MM.1S (cell line): ENCODE data around the gene C2CD4C.
"Not testable (repeated sequence)": the region's sequence is repeated elsewhere in the genome, so short reads cannot be mapped to it uniquely, and the experiment has no call there.

Experiments used
- DNase-seq: peaks from one replicate; pipeline ENCODE4 v3.0.0-alpha.2; 2015
- H2AFZ ChIP-seq: fragments of 300-600 bp; sonication (generic); 2 replicates; pipeline ENCODE4 v1.6.0; 2016; ENCODE audit warnings: antibody characterized with exemption, low read length
- H3F3A ChIP-seq: fragments of 300-600 bp; sonication (generic); 2 replicates; pipeline ENCODE4 v1.6.1; 2016; ENCODE audit warnings: mild to moderate bottlenecking, antibody characterized with exemption, low read length, moderate library complexity, mixed read lengths; ENCODE audit not compliant: insufficient read depth
- H3K27ac ChIP-seq: fragments of 300-600 bp; sonication (generic); 2 replicates; pipeline ENCODE4 v1.5.1; 2016; ENCODE audit warnings: mild to moderate bottlenecking, low read length
- H3K27me3 ChIP-seq: fragments of 300-600 bp; sonication (generic); replicated peaks from 2 replicates; pipeline ENCODE4 v1.6.0; 2016; ENCODE audit warnings: low read length; ENCODE audit not compliant: insufficient read depth
- H3K36me3 ChIP-seq: fragments of 300-600 bp; sonication (generic); replicated peaks from 2 replicates; pipeline ENCODE4 v1.6.1; 2016; ENCODE audit warnings: mild to moderate bottlenecking, low read length, mixed read lengths; ENCODE audit not compliant: insufficient read depth
- H3K4me1 ChIP-seq: fragments of 300-600 bp; sonication (generic); 2 replicates; pipeline ENCODE4 v1.6.1; 2016; ENCODE audit warnings: low read length, mixed read lengths
- H3K4me2 ChIP-seq: fragments of 300-600 bp; sonication (generic); 2 replicates; pipeline ENCODE4 v1.6.0; 2016; ENCODE audit warnings: low read depth, low read length
- H3K4me3 ChIP-seq: fragments of 300-600 bp; sonication (generic); 2 replicates; pipeline ENCODE4 v1.5.1; 2016; ENCODE audit warnings: low read length, mixed read lengths
- H3K79me2 ChIP-seq: fragments of 300-600 bp; sonication (generic); 2 replicates; pipeline ENCODE4 v1.6.1; 2016; ENCODE audit warnings: mixed run types, low read length, mixed read lengths
- H3K9ac ChIP-seq: fragments of 300-600 bp; sonication (generic); 2 replicates; pipeline ENCODE4 v1.6.1; 2016; ENCODE audit warnings: low read length, mixed read lengths
- H3K9me2 ChIP-seq: fragments of 300-600 bp; sonication (generic); replicated peaks from 2 replicates; pipeline ENCODE4 v1.6.1; 2016; ENCODE audit warnings: mild to moderate bottlenecking, low read length, mixed read lengths; ENCODE audit not compliant: insufficient read depth
- H3K9me3 ChIP-seq: fragments of 300-600 bp; sonication (generic); replicated peaks from 2 replicates; pipeline ENCODE4 v1.6.1; 2016; ENCODE audit warnings: mild to moderate bottlenecking, low read length, mixed read lengths; ENCODE audit not compliant: insufficient read depth
- H4K20me1 ChIP-seq: fragments of 300-600 bp; sonication (generic); 2 replicates; pipeline ENCODE4 v1.6.1; 2016; ENCODE audit warnings: mild to moderate bottlenecking, low read length, moderate library complexity, mixed read lengths; ENCODE audit not compliant: insufficient read depth
- CTCF ChIP-seq: fragments of 300-600 bp; sonication (generic); IDR thresholded peaks from 2 replicates; pipeline ENCODE4 v1.5.1; 2016; ENCODE audit warnings: antibody characterized with exemption, low read length, mixed read lengths
- EZH2 ChIP-seq: fragments of 300-600 bp; sonication (generic); optimal IDR thresholded peaks from 2 replicates; pipeline ENCODE3; 2017; ENCODE audit warnings: low read depth, mild to moderate bottlenecking, antibody characterized with exemption, low read length, mixed read lengths
- EZH2phosphoT487 ChIP-seq: fragments of 300-600 bp; sonication (generic); IDR thresholded peaks from 2 replicates; pipeline ENCODE4 v1.6.1; 2018; ENCODE audit warnings: antibody characterized with exemption, low read length

The C2CD4C gene

GRCh38 chr19:397941-398706 lies 10.8 kb downstream of the C2CD4C start:
- Histone ChIP-seq H3K9me3 (no peaks in the 10 kb centered on the region), H4K20me1 (no peaks in the 10 kb centered on the region), H3K4me3 (no peak overlapping the region), H3K27ac (no peak overlapping the region), H3K79me2 (no peaks in the 10 kb centered on the region), H3K4me2 (no peak overlapping the region), H3K36me3 (no peaks in the 10 kb centered on the region), H3K27me3 (peaks cover 38% of the 10 kb centered on the region), H2AFZ (no peak overlapping the region), H3K9me2 (no peaks in the 10 kb centered on the region), H3F3A (no peaks in the 10 kb centered on the region), H3K4me1 (no peaks in the 10 kb centered on the region), H3K9ac (no peak overlapping the region)
- no peak for DNase-seq
- TF ChIP-seq EZH2 (no peak), CTCF (no peak), EZH2phosphoT487 (no peak)

- peaks cover 38% of the 10 kb centered on the region for H3K27me3 ChIP-seq
- no peak overlapping the region for H3K4me3 ChIP-seq
- no peaks in the 10 kb centered on the region for H4K20me1 ChIP-seq
- no peak overlapping the region for H3K9ac ChIP-seq
- H3K36me3 ChIP-seq: no peaks in the 10 kb centered on the region
- no peaks in the 10 kb centered on the region for H3K9me3 ChIP-seq
- H3K4me1 ChIP-seq: no peaks in the 10 kb centered on the region
- H3F3A ChIP-seq: no peaks in the 10 kb centered on the region
- H3K79me2 ChIP-seq: no peaks in the 10 kb centered on the region
- TF ChIP-seq EZH2phosphoT487: no peak
- no peak for TF ChIP-seq EZH2
- no peak for TF ChIP-seq CTCF
- H3K4me2 ChIP-seq: no peak overlapping the region
- no peak for DNase-seq
- H3K27ac ChIP-seq: no peak overlapping the region
- H3K9me2 ChIP-seq: no peaks in the 10 kb centered on the region
- no peak overlapping the region for H2AFZ ChIP-seq
Observed at GRCh38 chr19:397321-397720, 11.6 kb downstream of the C2CD4C start.

GRCh38 chr19:395467-395866 lies 13.5 kb downstream of the C2CD4C start:
- no peak overlapping the region for H2AFZ ChIP-seq
- peaks cover 44% of the 10 kb centered on the region for H3K27me3 ChIP-seq
- H3K4me1 ChIP-seq: no peaks in the 10 kb centered on the region
- H3K4me3 ChIP-seq: no peak overlapping the region
- H3K9me2 ChIP-seq: no peaks in the 10 kb centered on the region
- no peak overlapping the region for H3K27ac ChIP-seq
- H3K9ac ChIP-seq: no peak overlapping the region
- H3K4me2 ChIP-seq: no peak overlapping the region
- H3K79me2 ChIP-seq: no peaks in the 10 kb centered on the region
- TF ChIP-seq CTCF (no peak), EZH2 (no peak), EZH2phosphoT487 (no peak)
- no peaks in the 10 kb centered on the region for H4K20me1 ChIP-seq
- no peaks in the 10 kb centered on the region for H3K36me3 ChIP-seq
- H3F3A ChIP-seq: no peaks in the 10 kb centered on the region
- no peaks in the 10 kb centered on the region for H3K9me3 ChIP-seq
- no peak for DNase-seq

- H3K9me2 ChIP-seq, H3K9me3 ChIP-seq, H3K79me2 ChIP-seq, H3K27ac ChIP-seq, H3K9ac ChIP-seq, H3K4me1 ChIP-seq, H3K36me3 ChIP-seq, H4K20me1 ChIP-seq, H3F3A ChIP-seq, H2AFZ ChIP-seq, H3K4me3 ChIP-seq, DNase-seq, H3K4me2 ChIP-seq: not testable (repeated sequence)
- H3K27me3 ChIP-seq: peaks cover 51% of the 10 kb centered on the region
Observed at GRCh38 chr19:394857-395256, 14.1 kb downstream of the C2CD4C start.

GRCh38 chr19:393560-393959 lies 15.4 kb downstream of the C2CD4C start:
- not testable (repeated sequence) for H3K79me2 ChIP-seq, H3K9me3 ChIP-seq, H3F3A ChIP-seq, H3K9ac ChIP-seq, DNase-seq, H3K36me3 ChIP-seq, H3K27ac ChIP-seq, H3K4me1 ChIP-seq, H3K4me3 ChIP-seq, H3K9me2 ChIP-seq, H4K20me1 ChIP-seq, H2AFZ ChIP-seq, H3K4me2 ChIP-seq
- H3K27me3 ChIP-seq: peaks cover 64% of the 10 kb centered on the region
